B cell (primary cell): ENCODE data around the gene OTUB2.

ENCODE experiments used
- EZH2 ChIP-seq: IDR thresholded peaks from 2 replicates; pipeline ENCODE4 v1.6.1; 2012; ENCODE audit warnings: borderline replicate concordance, low read depth, mild to moderate bottlenecking, moderate library complexity, low read length; ENCODE audit not compliant: insufficient read depth, poor library complexity, severe bottlenecking
- TF ChIP-seq, protein P1 (sequence below): fragments of 200-600 bp; IDR thresholded peaks from one replicate; pipeline ENCODE4 v1.8.0; 2022; ENCODE audit warnings: antibody characterized with exemption, mild to moderate bottlenecking

DNA sequence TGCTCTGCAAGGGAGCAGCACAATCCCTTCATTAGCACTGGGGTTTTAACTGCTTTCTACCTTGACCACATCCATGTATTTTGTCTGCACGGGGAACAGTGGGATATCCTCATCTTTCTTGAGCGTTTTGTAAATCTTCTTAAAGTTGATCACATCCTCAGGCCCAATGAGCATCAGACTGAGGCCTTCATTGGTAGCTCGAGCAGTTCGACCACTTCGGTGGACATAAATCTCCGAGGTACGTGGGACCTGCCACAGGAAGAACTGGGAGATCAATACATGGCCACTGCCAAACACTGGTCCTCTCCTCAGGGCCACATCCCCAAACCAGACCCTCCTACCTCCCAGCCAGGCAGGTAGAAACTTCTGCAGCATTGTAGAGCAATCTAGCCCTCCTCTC lies 28.8 kb downstream of the OTUB2 start:
- TF ChIP-seq, protein P1, sequence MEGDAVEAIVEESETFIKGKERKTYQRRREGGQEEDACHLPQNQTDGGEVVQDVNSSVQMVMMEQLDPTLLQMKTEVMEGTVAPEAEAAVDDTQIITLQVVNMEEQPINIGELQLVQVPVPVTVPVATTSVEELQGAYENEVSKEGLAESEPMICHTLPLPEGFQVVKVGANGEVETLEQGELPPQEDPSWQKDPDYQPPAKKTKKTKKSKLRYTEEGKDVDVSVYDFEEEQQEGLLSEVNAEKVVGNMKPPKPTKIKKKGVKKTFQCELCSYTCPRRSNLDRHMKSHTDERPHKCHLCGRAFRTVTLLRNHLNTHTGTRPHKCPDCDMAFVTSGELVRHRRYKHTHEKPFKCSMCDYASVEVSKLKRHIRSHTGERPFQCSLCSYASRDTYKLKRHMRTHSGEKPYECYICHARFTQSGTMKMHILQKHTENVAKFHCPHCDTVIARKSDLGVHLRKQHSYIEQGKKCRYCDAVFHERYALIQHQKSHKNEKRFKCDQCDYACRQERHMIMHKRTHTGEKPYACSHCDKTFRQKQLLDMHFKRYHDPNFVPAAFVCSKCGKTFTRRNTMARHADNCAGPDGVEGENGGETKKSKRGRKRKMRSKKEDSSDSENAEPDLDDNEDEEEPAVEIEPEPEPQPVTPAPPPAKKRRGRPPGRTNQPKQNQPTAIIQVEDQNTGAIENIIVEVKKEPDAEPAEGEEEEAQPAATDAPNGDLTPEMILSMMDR: no peak
- no peak for TF ChIP-seq EZH2
